ENCODE measurements around the gene CNTN5. TPM values are rescaled to one million over a fixed set of nuclear protein-coding genes. Genes with fewer than 3 reads are reported as not detected.

Gene CNTN5
- total RNA-seq, result not detected

DNA sequence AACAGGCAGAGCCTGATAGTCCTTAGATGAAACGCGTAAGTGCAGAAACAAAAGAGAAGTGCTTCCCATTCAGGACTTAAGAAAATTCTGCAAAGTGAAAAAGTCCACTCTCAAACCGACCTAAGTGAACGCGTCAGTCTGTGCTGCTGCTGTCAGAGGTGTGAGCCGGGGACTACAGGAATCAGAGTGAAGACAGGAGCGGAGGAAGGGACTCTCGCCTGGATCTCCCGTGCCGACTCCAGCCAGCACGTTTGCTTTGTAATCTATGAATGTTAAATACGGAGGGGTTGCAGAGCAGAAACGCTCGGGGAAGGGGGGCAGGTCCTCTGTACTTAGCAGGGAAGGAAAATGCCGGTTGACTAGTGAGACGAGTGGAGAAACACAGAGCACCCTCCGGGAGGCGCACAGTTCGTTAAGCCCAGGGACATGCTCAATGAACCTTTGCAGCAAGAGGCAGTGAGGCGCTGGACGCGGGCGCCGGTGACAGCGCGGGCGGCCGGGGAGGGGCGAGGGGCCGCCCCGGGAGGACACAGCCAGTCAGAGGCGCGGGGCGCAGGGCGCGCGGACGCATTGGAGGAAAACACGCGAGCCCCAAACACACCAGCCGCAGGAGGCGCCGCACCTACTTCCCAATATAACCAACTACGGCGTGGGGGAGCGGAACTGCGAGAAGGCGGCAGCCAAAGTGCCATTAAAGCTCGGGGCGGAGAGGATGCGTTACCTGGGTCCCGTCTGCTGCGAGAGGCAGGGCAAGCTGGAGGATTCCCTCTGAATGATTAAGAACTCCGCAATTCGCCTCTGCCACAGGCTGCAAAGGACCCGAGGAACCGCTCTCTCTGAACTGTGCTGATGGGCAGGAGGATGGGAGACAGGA is at the start of gene CNTN5:
Gene CNTN5, plus strand, starts transcription at position 598 of the 874 bp plus-strand sequence.
- POLR2A ChIA-PET, result no interaction called here
- H3K27ac Mint-ChIP-seq, result no peak within 1 kb of the TSS
- H3K36me3 Mint-ChIP-seq, result no peaks in the 10 kb centered on the region
- H3K27me3 Mint-ChIP-seq, result peaks cover 23% of the 10 kb centered on the region
- no peaks in the 10 kb centered on the region for H3K9me3 Mint-ChIP-seq
- peak; percentile 34 for DNase-seq
- peak; percentile 50 for ATAC-seq (ENCODE audit: low read depth)
- peak within 1 kb of the TSS; percentile 72 for H3K4me3 Mint-ChIP-seq
- H3K4me1 Mint-ChIP-seq, result peaks cover 4% of the 10 kb centered on the region

GRCh38 chr11:98979205-98979604 is 41.5 kb upstream of the CNTN5 start:
- H3K27me3 Mint-ChIP-seq, result no peaks in the 10 kb centered on the region
- POLR2A ChIA-PET, result no interaction called here

DNA sequence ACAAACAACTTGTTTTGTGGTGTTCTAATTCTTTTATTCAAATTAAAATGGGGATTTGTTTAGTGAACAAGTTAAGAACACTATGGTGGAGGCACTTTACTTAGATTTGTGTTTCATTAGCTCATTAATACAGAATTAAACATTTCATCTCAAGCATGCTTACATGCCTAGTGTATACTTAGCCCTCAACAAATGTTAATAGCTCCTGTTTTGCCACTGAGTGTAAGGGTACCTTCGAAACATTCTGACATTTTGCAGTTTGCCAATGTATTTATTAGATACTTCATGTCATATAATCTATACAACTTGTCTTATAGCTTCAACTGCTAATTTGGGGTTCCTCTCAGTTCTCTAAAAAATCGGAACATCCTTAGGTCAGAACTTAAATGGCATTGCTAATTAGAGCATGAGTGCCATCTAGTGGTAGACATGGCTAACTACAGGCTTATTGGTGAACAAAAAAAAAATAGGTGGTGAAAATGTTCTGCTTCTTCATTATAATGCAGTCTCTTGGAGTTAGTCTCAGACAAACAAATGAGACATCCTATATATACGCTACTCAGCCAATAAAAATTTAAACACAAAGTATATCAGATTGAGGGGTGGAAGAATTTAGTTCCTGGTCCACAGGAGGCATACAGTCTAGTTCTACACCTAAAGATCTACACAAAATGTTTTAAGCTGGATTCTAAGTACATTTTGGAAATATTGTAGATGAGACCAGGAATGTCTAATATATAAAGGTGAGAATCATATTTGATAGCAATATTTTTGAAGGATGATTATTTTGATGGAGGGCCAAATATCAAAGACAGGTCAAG is 4.9 kb upstream of the CNTN5 start:
- H3K4me3 Mint-ChIP-seq, result no peak overlapping the region
- H3K4me1 Mint-ChIP-seq, result peaks cover 4% of the 10 kb centered on the region
- no peak for DNase-seq
- ATAC-seq (ENCODE audit: low read depth), result no peak
- H3K27me3 Mint-ChIP-seq, result peaks cover 13% of the 10 kb centered on the region
- H3K36me3 Mint-ChIP-seq, result no peaks in the 10 kb centered on the region
- H3K9me3 Mint-ChIP-seq, result no peaks in the 10 kb centered on the region
- POLR2A ChIA-PET, result no interaction called here
- no peak overlapping the region for H3K27ac Mint-ChIP-seq

More at GRCh38 chr11:98979205-98979604, 41.5 kb upstream of the CNTN5 start:
- no peak for DNase-seq
- no peaks in the 10 kb centered on the region for H3K4me1 Mint-ChIP-seq
- no peaks in the 10 kb centered on the region for H3K36me3 Mint-ChIP-seq
- ATAC-seq (ENCODE audit: low read depth), result no peak
- H3K27ac Mint-ChIP-seq, result no peak overlapping the region
- H3K4me3 Mint-ChIP-seq, result no peak overlapping the region
- peaks cover 3% of the 10 kb centered on the region for H3K9me3 Mint-ChIP-seq

DNA sequence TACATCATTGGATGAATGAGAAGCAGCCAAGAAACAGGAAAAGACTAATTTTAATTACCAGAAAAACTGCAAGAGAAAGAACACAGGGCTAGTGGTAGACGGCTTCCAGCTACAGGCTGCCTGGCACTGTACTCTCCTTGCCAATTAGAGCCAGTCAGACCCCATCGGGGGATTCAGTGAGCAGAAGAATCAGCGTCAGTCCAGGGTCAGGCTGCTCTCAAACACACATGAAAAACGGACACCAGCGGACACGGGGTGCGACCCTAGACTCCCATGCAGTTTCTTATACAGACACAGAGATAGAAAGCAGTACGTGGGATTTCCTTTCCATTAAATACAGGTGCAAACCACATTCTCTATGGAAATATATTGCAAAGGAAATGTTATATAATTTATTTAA is 1.1 kb upstream of the CNTN5 start:
- no peaks in the 10 kb centered on the region for H3K36me3 Mint-ChIP-seq
- H3K4me3 Mint-ChIP-seq, result no peak overlapping the region
- H3K27ac Mint-ChIP-seq, result no peak overlapping the region
- DNase-seq (no peak), ATAC-seq (ENCODE audit: low read depth) (no peak)
- H3K27me3 Mint-ChIP-seq, result peaks cover 23% of the 10 kb centered on the region
- H3K4me1 Mint-ChIP-seq, result peaks cover 4% of the 10 kb centered on the region
- H3K9me3 Mint-ChIP-seq, result no peaks in the 10 kb centered on the region
- POLR2A ChIA-PET, result no interaction called here

- ATAC-seq (ENCODE audit: low read depth), result no peak
- no peaks in the 10 kb centered on the region for H3K4me1 Mint-ChIP-seq
Measured at GRCh38 chr11:99037057-99037456, 16.3 kb downstream of the CNTN5 start.

DNA sequence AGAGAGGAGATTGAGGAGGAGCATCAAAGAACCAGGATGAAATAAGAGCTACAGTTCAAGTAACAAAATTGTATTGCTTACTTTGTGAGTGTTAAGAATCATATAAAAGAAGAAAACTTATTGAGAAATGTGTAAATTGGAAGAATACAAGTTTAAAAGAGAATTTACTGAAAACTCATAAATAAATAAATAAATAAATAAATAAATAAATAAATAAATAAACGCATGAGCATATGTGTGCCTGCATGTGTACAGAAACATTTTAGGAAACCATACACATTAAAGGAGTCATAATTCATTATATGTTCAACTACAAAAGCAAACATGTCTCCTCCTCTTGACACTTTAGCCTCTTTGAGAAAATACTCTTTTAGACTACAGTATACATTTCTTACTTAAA is 42.6 kb downstream of the CNTN5 start:
- H3K27me3 Mint-ChIP-seq, result no peaks in the 10 kb centered on the region
- H3K27ac Mint-ChIP-seq, result no peak overlapping the region
- no peaks in the 10 kb centered on the region for H3K36me3 Mint-ChIP-seq
- DNase-seq (no peak), ATAC-seq (ENCODE audit: low read depth) (no peak)
- POLR2A ChIA-PET, result no interaction called here
- no peaks in the 10 kb centered on the region for H3K9me3 Mint-ChIP-seq
- H3K4me1 Mint-ChIP-seq, result no peaks in the 10 kb centered on the region
- no peak overlapping the region for H3K4me3 Mint-ChIP-seq

More at GRCh38 chr11:99037057-99037456, 16.3 kb downstream of the CNTN5 start:
- POLR2A ChIA-PET, result no interaction called here
- DNase-seq, result no peak
- Mint-ChIP-seq H3K4me3 (no peak overlapping the region), H3K36me3 (no peaks in the 10 kb centered on the region), H3K27ac (no peak overlapping the region), H3K9me3 (peaks cover 2% of the 10 kb centered on the region), H3K27me3 (no peaks in the 10 kb centered on the region)

DNA sequence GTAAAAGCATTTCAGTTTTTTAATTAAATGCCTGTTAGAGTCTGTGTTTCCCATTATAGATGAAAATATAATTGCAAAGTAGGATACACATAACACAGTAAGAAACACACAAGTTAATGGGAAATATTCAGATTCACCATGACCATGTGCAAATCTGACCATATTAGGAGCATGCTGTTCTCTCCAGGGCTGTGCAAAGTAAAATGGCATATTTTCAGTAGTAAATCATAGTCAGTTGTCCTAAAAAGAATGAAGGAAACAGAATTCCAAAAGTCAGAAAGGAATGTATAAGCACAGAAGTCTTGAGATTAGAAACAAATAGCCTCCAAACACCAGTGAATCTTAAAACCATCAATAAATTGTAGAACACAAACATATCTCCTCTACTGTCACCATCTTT is 44.4 kb downstream of the CNTN5 start:
- peaks cover 5% of the 10 kb centered on the region for H3K4me1 Mint-ChIP-seq
- H3K9me3 Mint-ChIP-seq, result no peaks in the 10 kb centered on the region
- ATAC-seq (ENCODE audit: low read depth), result no peak
- H3K27me3 Mint-ChIP-seq, result no peaks in the 10 kb centered on the region
- H3K36me3 Mint-ChIP-seq, result no peaks in the 10 kb centered on the region
- H3K27ac Mint-ChIP-seq, result no peak overlapping the region
- no peak for DNase-seq
- POLR2A ChIA-PET, result no interaction called here
- no peak overlapping the region for H3K4me3 Mint-ChIP-seq

GRCh38 chr11:99066618-99067317 is 46.0 kb downstream of the CNTN5 start:
- no peak for DNase-seq
- no peak overlapping the region for H3K27ac Mint-ChIP-seq
- H3K27me3 Mint-ChIP-seq, result peaks cover 2% of the 10 kb centered on the region
- no peak for ATAC-seq (ENCODE audit: low read depth)
- H3K9me3 Mint-ChIP-seq, result no peaks in the 10 kb centered on the region
- peaks cover 5% of the 10 kb centered on the region for H3K4me1 Mint-ChIP-seq
- POLR2A ChIA-PET, result no interaction called here
- H3K4me3 Mint-ChIP-seq, result no peak overlapping the region
- H3K36me3 Mint-ChIP-seq, result no peaks in the 10 kb centered on the region

- POLR2A ChIA-PET, result no interaction called here
- Mint-ChIP-seq H3K4me1 (peaks cover 5% of the 10 kb centered on the region), H3K27ac (no peak overlapping the region), H3K27me3 (peaks cover 2% of the 10 kb centered on the region), H3K4me3 (no peak overlapping the region), H3K9me3 (no peaks in the 10 kb centered on the region), H3K36me3 (no peaks in the 10 kb centered on the region)
- no peak for ATAC-seq (ENCODE audit: low read depth)
- no peak for DNase-seq
Measured at GRCh38 chr11:99068832-99069231, 48.1 kb downstream of the CNTN5 start.

GRCh38 chr11:99069856-99070444 is 49.2 kb downstream of the CNTN5 start:
- peaks cover 2% of the 10 kb centered on the region for H3K27me3 Mint-ChIP-seq
- peaks cover 5% of the 10 kb centered on the region for H3K4me1 Mint-ChIP-seq
- POLR2A ChIA-PET, result no interaction called here
- DNase-seq (peak; percentile 28), ATAC-seq (ENCODE audit: low read depth) (peak; percentile 72)
- peak overlapping the region; percentile 78 for H3K4me3 Mint-ChIP-seq
- H3K36me3 Mint-ChIP-seq, result no peaks in the 10 kb centered on the region
- H3K9me3 Mint-ChIP-seq, result no peaks in the 10 kb centered on the region
- H3K27ac Mint-ChIP-seq, result peak overlapping the region; percentile 67

- no peaks in the 10 kb centered on the region for H3K9me3 Mint-ChIP-seq
- H3K27me3 Mint-ChIP-seq, result no peaks in the 10 kb centered on the region
- H3K27ac Mint-ChIP-seq, result no peak overlapping the region
- H3K4me3 Mint-ChIP-seq, result no peak overlapping the region
- POLR2A ChIA-PET, result no interaction called here
- DNase-seq, result no peak
- no peaks in the 10 kb centered on the region for H3K36me3 Mint-ChIP-seq
- no peaks in the 10 kb centered on the region for H3K4me1 Mint-ChIP-seq
- no peak for ATAC-seq (ENCODE audit: low read depth)
Measured at GRCh38 chr11:99079576-99079975, 58.8 kb downstream of the CNTN5 start.

DNA sequence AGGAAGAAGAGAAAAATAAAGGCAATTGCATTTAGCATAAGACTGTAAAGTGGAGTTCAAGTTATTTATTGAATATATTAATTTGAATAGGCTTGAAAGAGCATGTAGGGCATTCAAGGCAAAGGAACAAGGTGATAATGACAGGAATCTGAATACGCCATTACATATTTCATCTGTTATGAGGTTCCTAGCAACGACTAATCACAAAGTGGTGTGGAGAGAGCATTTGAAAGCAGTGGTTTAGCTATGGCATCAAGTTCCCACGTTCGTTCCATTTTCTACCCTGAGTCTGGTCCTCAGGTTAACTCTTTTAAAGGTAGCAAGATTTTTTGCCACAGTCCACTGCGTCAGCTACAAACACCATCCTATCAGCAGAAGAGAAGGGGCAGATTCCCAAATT is 59.4 kb downstream of the CNTN5 start:
- no peak for DNase-seq
- Mint-ChIP-seq H3K36me3 (no peaks in the 10 kb centered on the region), H3K4me3 (no peak overlapping the region), H3K9me3 (no peaks in the 10 kb centered on the region), H3K27ac (no peak overlapping the region), H3K27me3 (no peaks in the 10 kb centered on the region), H3K4me1 (no peaks in the 10 kb centered on the region)
- ATAC-seq (ENCODE audit: low read depth), result no peak
- POLR2A ChIA-PET, result no interaction called here

- Mint-ChIP-seq H3K27me3 (no peaks in the 10 kb centered on the region), H3K4me1 (no peaks in the 10 kb centered on the region), H3K36me3 (no peaks in the 10 kb centered on the region), H3K9me3 (peaks cover 2% of the 10 kb centered on the region), H3K4me3 (no peak overlapping the region), H3K27ac (no peak overlapping the region)
- POLR2A ChIA-PET, result no interaction called here
- ATAC-seq (ENCODE audit: low read depth), result no peak
- no peak for DNase-seq
Measured at GRCh38 chr11:99098258-99098657, 77.5 kb downstream of the CNTN5 start.

Measured in activated naive CD8-positive, alpha-beta T cell treated with anti-CD3 and anti-CD28 coated beads, Interleukin-2, amount 10 ng/mL, durations not matched to agents 7 days and 5 days (primary cell).